ENCODE measurements around the gene SRPK2.

The SRPK2 gene

DNA sequence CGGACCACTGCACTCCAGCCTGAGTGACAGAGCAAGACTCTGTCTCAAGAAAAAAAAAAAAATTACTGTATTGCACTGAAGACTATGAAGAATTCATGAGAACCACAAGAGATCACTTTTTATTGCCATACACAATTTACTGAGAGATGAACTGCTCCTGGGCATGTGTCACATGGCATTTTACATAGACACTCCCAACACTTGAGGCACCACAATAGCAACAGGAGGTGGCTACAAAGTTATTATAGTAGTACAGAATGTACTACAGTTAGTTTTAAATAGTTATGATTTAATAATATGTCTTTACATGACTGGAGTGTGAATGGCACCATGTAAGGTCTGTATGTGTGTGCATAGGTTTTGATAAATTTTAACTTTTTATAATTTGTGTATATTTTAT lies 304.1 kb downstream of the SRPK2 start:
- Histone ChIP-seq H3K79me2 (ENCODE audit: insufficient read depth, low read length) (no peaks in the 10 kb centered on the region), H3F3A (ENCODE audit: low read depth) (no peaks in the 10 kb centered on the region), H2AFZ (ENCODE audit: low read length) (no peak overlapping the region), H3K27me3 (ENCODE audit: insufficient read depth, low read length, poor library complexity, severe bottlenecking) (no peaks in the 10 kb centered on the region), H3K9ac (ENCODE audit: low read depth, low read length, poor library complexity, severe bottlenecking) (no peak overlapping the region), H3K4me2 (ENCODE audit: low read depth, low read length, poor library complexity, severe bottlenecking) (no peak overlapping the region), H4K20me1 (ENCODE audit: insufficient read depth, low read length, poor library complexity, severe bottlenecking) (peaks cover 11% of the 10 kb centered on the region), H3K9me3 (ENCODE audit: insufficient read depth, low read depth, low read length) (no peaks in the 10 kb centered on the region), H3K4me3 (ENCODE audit: low read length, poor library complexity, severe bottlenecking) (no peak overlapping the region), H3K9me2 (replicated peaks; ENCODE audit: low read depth, low read length) (no peaks in the 10 kb centered on the region), H3K4me1 (ENCODE audit: insufficient read depth, low read length, poor library complexity, severe bottlenecking) (no peaks in the 10 kb centered on the region), H3K36me3 (ENCODE audit: insufficient read depth, low read length) (peaks cover 77% of the 10 kb centered on the region)
- TF ChIP-seq EZH2phosphoT487 (IDR thresholded peaks at IDR 0.05; ENCODE audit: borderline replicate concordance): no peak
- TF ChIP-seq, protein P1, sequence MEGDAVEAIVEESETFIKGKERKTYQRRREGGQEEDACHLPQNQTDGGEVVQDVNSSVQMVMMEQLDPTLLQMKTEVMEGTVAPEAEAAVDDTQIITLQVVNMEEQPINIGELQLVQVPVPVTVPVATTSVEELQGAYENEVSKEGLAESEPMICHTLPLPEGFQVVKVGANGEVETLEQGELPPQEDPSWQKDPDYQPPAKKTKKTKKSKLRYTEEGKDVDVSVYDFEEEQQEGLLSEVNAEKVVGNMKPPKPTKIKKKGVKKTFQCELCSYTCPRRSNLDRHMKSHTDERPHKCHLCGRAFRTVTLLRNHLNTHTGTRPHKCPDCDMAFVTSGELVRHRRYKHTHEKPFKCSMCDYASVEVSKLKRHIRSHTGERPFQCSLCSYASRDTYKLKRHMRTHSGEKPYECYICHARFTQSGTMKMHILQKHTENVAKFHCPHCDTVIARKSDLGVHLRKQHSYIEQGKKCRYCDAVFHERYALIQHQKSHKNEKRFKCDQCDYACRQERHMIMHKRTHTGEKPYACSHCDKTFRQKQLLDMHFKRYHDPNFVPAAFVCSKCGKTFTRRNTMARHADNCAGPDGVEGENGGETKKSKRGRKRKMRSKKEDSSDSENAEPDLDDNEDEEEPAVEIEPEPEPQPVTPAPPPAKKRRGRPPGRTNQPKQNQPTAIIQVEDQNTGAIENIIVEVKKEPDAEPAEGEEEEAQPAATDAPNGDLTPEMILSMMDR (conservative IDR thresholded peaks at IDR 0.05; ENCODE audit: low read length): no peak

DNA sequence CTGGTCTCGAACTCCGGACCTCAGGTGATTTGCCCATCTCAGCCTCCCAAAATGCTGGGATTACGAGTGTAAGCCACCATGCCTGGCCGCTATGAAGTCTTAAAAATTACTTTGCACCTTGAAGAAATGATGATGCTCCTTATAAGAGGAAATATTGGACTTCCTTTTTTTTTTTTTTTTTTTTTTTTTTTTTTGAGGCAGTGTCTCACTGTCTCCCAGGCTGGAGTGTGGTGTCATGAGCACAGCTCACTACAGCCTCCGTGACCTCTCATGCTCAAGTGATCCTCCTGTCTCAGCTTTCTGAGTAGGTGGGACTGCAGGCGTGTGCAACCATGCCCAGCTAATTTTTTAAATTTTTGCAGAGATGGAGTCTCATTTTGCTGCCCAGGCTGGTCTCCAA lies 309.4 kb downstream of the SRPK2 start:
- Histone ChIP-seq H3K4me2 (ENCODE audit: low read depth, low read length, poor library complexity, severe bottlenecking) (no peak overlapping the region), H3K4me1 (ENCODE audit: insufficient read depth, low read length, poor library complexity, severe bottlenecking) (no peaks in the 10 kb centered on the region), H3K36me3 (ENCODE audit: insufficient read depth, low read length) (peaks cover 93% of the 10 kb centered on the region), H3K9me2 (replicated peaks; ENCODE audit: low read depth, low read length) (no peaks in the 10 kb centered on the region), H3K4me3 (ENCODE audit: low read length, poor library complexity, severe bottlenecking) (no peak overlapping the region), H3K9me3 (ENCODE audit: insufficient read depth, low read depth, low read length) (no peaks in the 10 kb centered on the region), H2AFZ (ENCODE audit: low read length) (no peak overlapping the region), H3K27me3 (ENCODE audit: insufficient read depth, low read length, poor library complexity, severe bottlenecking) (no peaks in the 10 kb centered on the region), H3K9ac (ENCODE audit: low read depth, low read length, poor library complexity, severe bottlenecking) (no peak overlapping the region), H3K79me2 (ENCODE audit: insufficient read depth, low read length) (no peaks in the 10 kb centered on the region), H3F3A (ENCODE audit: low read depth) (no peaks in the 10 kb centered on the region), H4K20me1 (ENCODE audit: insufficient read depth, low read length, poor library complexity, severe bottlenecking) (peaks cover 11% of the 10 kb centered on the region)
- TF ChIP-seq EZH2phosphoT487 (IDR thresholded peaks at IDR 0.05; ENCODE audit: borderline replicate concordance): no peak
- TF ChIP-seq, protein P1 (conservative IDR thresholded peaks at IDR 0.05; ENCODE audit: low read length): no peak

DNA sequence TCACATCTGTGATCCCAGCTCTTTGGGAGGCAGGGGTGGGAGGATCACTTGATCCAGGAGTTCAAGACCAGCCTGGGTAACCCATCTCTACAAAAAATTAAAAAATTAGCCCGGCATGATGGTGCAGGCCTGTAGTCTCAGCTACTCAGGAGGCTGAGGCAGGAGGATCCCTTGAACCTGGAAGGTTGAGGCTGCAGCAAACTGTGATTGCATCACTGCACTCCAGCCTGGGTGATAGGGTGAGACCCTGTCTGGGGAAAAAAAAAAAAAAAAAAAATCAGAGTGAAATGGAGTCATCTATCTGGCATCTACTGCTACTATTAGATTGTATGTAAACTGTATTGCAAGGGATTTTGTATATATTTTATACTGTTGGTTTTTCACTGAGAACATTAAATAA lies 315.6 kb downstream of the SRPK2 start:
- peaks cover 7% of the 10 kb centered on the region; the same call in 1 of the 2 replicates for H3K79me2 ChIP-seq (ENCODE audit: insufficient read depth, low read length)
- peaks cover 8% of the 10 kb centered on the region for H4K20me1 ChIP-seq (ENCODE audit: insufficient read depth, low read length, poor library complexity, severe bottlenecking)
- TF ChIP-seq, protein P1 (conservative IDR thresholded peaks at IDR 0.05; ENCODE audit: low read length): no peak
- no peak for TF ChIP-seq EZH2phosphoT487 (IDR thresholded peaks at IDR 0.05; ENCODE audit: borderline replicate concordance)
- H3F3A ChIP-seq (ENCODE audit: low read depth): no peaks in the 10 kb centered on the region
- peaks cover 96% of the 10 kb centered on the region for H3K36me3 ChIP-seq (ENCODE audit: insufficient read depth, low read length)
- no peak overlapping the region for H3K9ac ChIP-seq (ENCODE audit: low read depth, low read length, poor library complexity, severe bottlenecking)
- H3K9me3 ChIP-seq (ENCODE audit: insufficient read depth, low read depth, low read length): no peaks in the 10 kb centered on the region
- H3K4me1 ChIP-seq (ENCODE audit: insufficient read depth, low read length, poor library complexity, severe bottlenecking): no peaks in the 10 kb centered on the region
- H3K27me3 ChIP-seq (ENCODE audit: insufficient read depth, low read length, poor library complexity, severe bottlenecking): no peaks in the 10 kb centered on the region
- no peak overlapping the region for H3K4me2 ChIP-seq (ENCODE audit: low read depth, low read length, poor library complexity, severe bottlenecking)
- H3K4me3 ChIP-seq (ENCODE audit: low read length, poor library complexity, severe bottlenecking): no peak overlapping the region
- H2AFZ ChIP-seq (ENCODE audit: low read length): no peak overlapping the region
- H3K9me2 ChIP-seq (replicated peaks; ENCODE audit: low read depth, low read length): no peaks in the 10 kb centered on the region

All from Loucy (cell line).